K562 (cell line): Measurements from ENCODE around the gene TMEM132C. TPM values are rescaled to one million over a fixed set of nuclear protein-coding genes. Genes with fewer than 3 reads are reported as not detected.

Experiments
- HEY1 ChIP-seq: fragments of 250-450 bp; sonication (Bioruptor Pico); IDR thresholded peaks from 2 replicates; pipeline ENCODE4 v1.5.0; 2020; ENCODE audit warnings: mild to moderate bottlenecking, moderate library complexity, borderline replicate concordance
- POLR2H ChIP-seq: IDR thresholded peaks from 2 replicates; pipeline ENCODE4 v1.6.1; 2016; ENCODE audit warnings: missing genetic modification characterization, low read depth, mild to moderate bottlenecking, control low read depth, missing compliant biosample characterization, moderate library complexity
- ZNF197 ChIP-seq: fragments of 200-800 bp; sonication (Bioruptor generic); IDR thresholded peaks from 2 replicates; pipeline ENCODE4 v1.6.1; 2016; ENCODE audit warnings: low read depth, missing genetic modification characterization, missing compliant biosample characterization
- polyA plus RNA-seq, 8 experiments: library from polyadenylated mRNA; depleted of rRNA in 4 of 8; stranded (reverse) in 5 of 8; unstranded in 3 of 8; fragments of >200 nt; fragmentation: Nextera tagmentation in 2 of 8; fragmentation: Illumina TruSeq in 1 of 8; extraction: Ambion mirVana in 2 of 8; extraction: Trizol in 1 of 8; gene quantifications; 2 replicates each; pipeline versions ENCODE4 v1.2.1 to v1.2.3, GENCODE V29; 2011 to 2014; ENCODE audit warnings: inconsistent platforms in 1 of 8, missing spikeins in 1 of 8
- total RNA-seq, 7 experiments: library from RNA; depleted of rRNA in 6 of 7; stranded (reverse); fragments of >200 nt in 6 of 7; fragmentation: Illumina TruSeq in 2 of 7; extraction: Trizol in 2 of 7; gene quantifications; 2 replicates each; pipeline versions ENCODE4 v1.2.1 to v1.2.3, GENCODE V29; 2011 to 2021; ENCODE audit warnings: low replicate concordance in 1 of 7
- TF ChIP-seq, protein P1 (sequence below), 2 experiments: fragments of 450-650 bp; IDR thresholded peaks; 2 replicates each; pipeline ENCODE4 v1.6.1; 2018; ENCODE audit warnings: mild to moderate bottlenecking in 2 of 2, low read depth in 1 of 2; ENCODE audit not compliant: partially characterized antibody in 2 of 2
- TF ChIP-seq, protein P2 (sequence below): sonication (generic); formaldehyde crosslinking; IDR thresholded peaks from 2 replicates; pipeline ENCODE4 v1.8.0; 2022; ENCODE audit warnings: mild to moderate bottlenecking, missing genetic modification reagents

The TMEM132C gene
- total and polyA plus RNA-seq, 9 of the 15 experiments (the other 6 are each of a cell fraction or from before 2014, with no cell fraction given), result not detected

DNA sequence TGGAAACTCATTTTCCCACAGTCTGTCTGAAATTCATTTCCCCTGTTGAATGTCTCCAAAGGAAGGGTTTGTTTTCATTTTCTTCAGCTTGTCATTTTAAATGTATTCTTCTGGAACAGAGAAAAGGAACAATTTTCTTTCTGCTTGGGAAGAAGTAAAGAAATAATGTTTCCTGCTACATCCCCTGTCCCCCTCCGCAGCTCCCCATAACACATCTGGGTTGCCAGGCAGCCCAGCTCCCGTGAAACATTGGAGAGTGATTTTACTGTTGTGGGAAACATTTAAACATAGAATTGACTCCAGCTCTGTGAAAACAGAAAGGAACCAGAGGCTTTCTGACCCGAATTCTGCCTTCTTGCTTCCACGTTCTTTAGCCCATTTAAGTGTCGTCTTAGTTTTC, 159.5 kb downstream of the TMEM132C start (continued):
- TF ChIP-seq, protein P1, sequence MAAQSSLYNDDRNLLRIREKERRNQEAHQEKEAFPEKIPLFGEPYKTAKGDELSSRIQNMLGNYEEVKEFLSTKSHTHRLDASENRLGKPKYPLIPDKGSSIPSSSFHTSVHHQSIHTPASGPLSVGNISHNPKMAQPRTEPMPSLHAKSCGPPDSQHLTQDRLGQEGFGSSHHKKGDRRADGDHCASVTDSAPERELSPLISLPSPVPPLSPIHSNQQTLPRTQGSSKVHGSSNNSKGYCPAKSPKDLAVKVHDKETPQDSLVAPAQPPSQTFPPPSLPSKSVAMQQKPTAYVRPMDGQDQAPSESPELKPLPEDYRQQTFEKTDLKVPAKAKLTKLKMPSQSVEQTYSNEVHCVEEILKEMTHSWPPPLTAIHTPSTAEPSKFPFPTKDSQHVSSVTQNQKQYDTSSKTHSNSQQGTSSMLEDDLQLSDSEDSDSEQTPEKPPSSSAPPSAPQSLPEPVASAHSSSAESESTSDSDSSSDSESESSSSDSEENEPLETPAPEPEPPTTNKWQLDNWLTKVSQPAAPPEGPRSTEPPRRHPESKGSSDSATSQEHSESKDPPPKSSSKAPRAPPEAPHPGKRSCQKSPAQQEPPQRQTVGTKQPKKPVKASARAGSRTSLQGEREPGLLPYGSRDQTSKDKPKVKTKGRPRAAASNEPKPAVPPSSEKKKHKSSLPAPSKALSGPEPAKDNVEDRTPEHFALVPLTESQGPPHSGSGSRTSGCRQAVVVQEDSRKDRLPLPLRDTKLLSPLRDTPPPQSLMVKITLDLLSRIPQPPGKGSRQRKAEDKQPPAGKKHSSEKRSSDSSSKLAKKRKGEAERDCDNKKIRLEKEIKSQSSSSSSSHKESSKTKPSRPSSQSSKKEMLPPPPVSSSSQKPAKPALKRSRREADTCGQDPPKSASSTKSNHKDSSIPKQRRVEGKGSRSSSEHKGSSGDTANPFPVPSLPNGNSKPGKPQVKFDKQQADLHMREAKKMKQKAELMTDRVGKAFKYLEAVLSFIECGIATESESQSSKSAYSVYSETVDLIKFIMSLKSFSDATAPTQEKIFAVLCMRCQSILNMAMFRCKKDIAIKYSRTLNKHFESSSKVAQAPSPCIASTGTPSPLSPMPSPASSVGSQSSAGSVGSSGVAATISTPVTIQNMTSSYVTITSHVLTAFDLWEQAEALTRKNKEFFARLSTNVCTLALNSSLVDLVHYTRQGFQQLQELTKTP (IDR thresholded peaks at IDR 0.05; ENCODE audit: low read depth in 1 of 2, partially characterized antibody in 2 of 2), result no peak
- TF ChIP-seq ZNF197 (no peak), HEY1 (CRISPR knock-in tag) (no peak), POLR2H (tag) (no peak)
- TF ChIP-seq, protein P2, sequence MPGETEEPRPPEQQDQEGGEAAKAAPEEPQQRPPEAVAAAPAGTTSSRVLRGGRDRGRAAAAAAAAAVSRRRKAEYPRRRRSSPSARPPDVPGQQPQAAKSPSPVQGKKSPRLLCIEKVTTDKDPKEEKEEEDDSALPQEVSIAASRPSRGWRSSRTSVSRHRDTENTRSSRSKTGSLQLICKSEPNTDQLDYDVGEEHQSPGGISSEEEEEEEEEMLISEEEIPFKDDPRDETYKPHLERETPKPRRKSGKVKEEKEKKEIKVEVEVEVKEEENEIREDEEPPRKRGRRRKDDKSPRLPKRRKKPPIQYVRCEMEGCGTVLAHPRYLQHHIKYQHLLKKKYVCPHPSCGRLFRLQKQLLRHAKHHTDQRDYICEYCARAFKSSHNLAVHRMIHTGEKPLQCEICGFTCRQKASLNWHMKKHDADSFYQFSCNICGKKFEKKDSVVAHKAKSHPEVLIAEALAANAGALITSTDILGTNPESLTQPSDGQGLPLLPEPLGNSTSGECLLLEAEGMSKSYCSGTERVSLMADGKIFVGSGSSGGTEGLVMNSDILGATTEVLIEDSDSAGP (CRISPR knock-in tag), result no peak
